Lower leg skin (tissue), 3 donors: Measurements from ENCODE around the gene NSUN6.

Experiments used
- POLR2A ChIP-seq, 2 donors: fragments of 450-650 bp; IDR thresholded peaks; one replicate each; pipeline ENCODE4 v1.6.1; 2016 to 2017; ENCODE audit warnings: antibody characterized with exemption in 2 of 2, mild to moderate bottlenecking in 1 of 2, moderate library complexity in 1 of 2
- TF ChIP-seq, protein P1 (sequence below), 3 donors: fragments of 450-650 bp; IDR thresholded peaks; one replicate each; pipeline ENCODE4 v1.5.1; 2016; ENCODE audit warnings: antibody characterized with exemption in 3 of 3, mild to moderate bottlenecking in 3 of 3, moderate library complexity in 2 of 3

DNA sequence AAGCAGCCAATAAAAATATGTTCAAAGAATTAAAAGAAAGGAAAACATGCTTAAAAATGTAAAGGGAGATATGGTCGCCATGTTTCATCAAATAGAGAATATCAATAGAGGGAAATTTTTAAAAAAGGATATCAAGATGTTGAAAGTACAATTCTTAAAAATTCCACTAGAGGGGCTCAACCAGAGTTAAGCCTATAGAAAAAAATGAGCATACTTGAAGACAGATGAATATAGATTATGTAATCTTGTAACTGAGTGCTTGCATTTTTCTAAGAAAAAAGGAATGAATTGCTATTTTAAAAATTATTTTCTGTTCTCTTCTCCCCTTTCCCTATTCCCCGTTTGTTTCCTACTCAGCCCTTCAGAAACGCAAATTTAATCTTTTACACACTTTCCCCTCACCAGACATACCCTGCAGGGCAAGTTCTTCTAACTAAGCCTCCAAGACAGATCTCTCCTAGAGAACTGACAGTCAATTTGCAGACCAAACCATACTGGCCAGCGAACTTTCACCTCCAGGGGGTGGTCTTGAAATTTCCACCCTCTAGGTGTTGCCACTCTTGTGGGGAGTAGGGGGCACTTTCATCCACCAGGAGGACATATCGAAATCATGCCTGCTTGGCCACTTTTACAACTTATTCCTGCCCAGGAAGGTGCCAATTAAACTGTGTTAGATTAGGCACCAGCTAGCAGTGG lies 67.7 kb downstream of the NSUN6 start:
- TF ChIP-seq, protein P1, sequence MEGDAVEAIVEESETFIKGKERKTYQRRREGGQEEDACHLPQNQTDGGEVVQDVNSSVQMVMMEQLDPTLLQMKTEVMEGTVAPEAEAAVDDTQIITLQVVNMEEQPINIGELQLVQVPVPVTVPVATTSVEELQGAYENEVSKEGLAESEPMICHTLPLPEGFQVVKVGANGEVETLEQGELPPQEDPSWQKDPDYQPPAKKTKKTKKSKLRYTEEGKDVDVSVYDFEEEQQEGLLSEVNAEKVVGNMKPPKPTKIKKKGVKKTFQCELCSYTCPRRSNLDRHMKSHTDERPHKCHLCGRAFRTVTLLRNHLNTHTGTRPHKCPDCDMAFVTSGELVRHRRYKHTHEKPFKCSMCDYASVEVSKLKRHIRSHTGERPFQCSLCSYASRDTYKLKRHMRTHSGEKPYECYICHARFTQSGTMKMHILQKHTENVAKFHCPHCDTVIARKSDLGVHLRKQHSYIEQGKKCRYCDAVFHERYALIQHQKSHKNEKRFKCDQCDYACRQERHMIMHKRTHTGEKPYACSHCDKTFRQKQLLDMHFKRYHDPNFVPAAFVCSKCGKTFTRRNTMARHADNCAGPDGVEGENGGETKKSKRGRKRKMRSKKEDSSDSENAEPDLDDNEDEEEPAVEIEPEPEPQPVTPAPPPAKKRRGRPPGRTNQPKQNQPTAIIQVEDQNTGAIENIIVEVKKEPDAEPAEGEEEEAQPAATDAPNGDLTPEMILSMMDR (IDR thresholded peaks at IDR 0.05): no peak
- no peak for TF ChIP-seq POLR2A (IDR thresholded peaks at IDR 0.05)
